GM18511 (cell line): ENCODE data around the gene SEC14L2.
"Not testable (repeated sequence)": the region's sequence is repeated elsewhere in the genome, so short reads cannot be mapped to it uniquely, and the experiment has no call there.

Experiments
- ATAC-seq: cut with Tn5 transposase; IDR thresholded peaks from one replicate; pipeline ENCODE4 v1.9.1; 2021; ENCODE audit warnings: mild to moderate bottlenecking, moderate library complexity; ENCODE audit not compliant: unreplicated experiment

Gene SEC14L2

DNA sequence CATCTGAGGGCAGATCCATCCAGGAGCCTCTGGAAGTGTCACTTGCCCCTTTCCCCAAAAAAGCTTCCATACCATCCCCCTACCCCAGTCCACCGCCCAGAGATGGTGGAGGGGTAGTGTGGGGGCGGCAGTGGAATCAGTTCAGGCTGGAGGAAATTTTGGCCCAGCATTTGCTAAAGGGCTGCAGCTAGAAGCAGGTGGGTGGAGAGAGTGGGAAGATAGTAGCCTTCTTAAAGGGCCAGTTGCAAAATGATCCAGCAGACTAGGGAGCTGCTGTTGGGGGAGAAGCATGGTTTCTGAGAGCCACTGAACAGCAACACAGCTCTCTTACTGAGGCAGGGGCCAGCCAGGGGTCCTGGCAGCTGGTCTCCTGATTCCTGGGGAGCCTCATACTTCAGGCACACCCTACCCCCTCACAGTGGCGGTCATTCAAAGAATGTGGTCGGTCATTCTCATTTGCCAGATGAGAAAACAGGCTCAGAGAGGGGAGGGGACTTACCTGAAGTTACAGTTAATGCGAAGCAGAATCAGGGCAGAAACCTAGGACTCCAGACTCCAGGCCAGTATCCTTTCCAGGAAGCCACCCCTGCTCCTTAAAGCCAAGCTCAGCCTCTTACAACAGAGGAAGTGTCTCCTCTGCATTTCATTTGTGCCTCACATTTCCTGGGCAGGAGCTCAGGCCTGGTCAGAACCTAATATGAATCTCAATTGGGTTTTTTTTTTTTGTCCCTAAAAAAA, 5.4 kb downstream of the SEC14L2 start:
- ATAC-seq = no peak

DNA sequence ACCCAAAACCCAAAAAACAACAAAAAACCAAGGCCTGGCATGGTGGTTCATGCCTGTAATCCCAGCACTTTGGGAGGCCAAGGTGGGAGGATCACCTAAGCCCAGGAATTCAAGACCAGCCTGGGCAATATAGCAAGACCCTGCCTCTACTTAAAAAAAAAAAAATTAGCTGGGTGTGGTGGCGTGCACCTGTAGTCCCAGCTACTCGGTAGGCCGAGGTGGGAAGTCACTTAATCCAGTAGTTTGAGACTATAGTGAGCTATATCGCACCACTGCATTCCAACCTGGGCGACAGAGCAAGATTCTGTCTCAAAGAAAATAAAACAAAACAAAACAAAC, 5.9 kb downstream of the SEC14L2 start:
- not testable (repeated sequence) for ATAC-seq

DNA sequence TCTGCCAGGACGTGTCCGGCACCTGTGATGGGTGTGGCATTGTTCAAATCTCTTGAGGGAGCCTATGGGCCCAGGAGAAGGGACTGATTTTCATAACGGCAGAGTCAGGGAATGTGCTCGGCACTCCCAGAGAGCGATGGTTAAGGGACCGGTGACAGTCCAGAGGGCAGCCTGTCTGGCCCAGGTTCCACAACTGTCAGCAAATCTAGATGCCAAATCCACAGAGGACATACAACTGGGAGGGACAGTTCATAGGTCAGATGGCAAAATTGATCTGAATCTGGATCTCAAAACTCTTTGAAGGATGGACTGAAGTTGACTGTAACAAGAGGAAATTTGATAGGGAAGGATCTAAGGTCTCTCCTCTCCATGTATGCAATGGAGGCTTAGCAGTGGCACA, 7.5 kb downstream of the SEC14L2 start:
- no peak for ATAC-seq

DNA sequence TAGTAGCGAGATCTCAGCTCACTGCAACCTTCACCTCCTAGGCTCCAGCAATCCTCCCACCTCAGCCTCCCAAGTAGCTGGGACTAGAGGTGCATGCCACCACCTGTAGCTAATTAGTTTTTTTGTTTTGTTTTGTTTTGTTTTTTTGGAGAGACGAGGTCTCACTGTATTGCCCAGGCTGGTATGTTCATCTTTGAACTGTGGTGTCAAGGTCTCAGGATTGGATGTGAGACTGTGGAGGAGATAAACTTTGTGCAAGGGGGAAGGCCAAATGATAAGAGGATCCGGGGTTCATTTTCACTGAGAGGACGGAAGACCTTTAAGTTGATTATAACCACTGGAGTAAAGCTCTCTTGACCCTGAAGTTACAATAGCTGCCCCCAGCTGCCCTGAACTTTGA, 8.9 kb downstream of the SEC14L2 start:
- ATAC-seq = no peak

GRCh38 chr22:30406400-30406799, 9.6 kb downstream of the SEC14L2 start:
- no peak for ATAC-seq

GRCh38 chr22:30408388-30409102, 11.7 kb downstream of the SEC14L2 start:
- ATAC-seq = no peak

- ATAC-seq = no peak
Observed at GRCh38 chr22:30411780-30412179, 15.0 kb downstream of the SEC14L2 start.

DNA sequence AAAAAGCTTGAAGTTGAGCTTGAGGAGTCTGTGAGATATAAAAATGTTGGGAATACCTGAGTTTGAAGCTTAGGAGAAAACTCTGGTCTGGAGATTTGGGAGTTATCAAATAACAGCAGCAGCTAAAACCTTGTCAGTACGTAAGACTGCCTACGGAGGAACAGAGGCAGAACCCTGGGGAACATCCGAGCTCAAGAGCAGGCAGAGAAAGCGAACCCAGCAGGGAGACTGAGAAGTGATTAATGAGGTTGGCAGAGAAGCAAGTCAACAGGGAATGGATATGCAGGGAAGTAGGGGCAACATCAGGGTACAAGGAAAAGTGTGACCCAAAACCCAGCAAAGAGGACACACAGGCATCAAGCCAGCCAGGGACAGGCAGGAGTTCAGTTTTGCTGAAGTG, 16.2 kb downstream of the SEC14L2 start:
- no peak for ATAC-seq

DNA sequence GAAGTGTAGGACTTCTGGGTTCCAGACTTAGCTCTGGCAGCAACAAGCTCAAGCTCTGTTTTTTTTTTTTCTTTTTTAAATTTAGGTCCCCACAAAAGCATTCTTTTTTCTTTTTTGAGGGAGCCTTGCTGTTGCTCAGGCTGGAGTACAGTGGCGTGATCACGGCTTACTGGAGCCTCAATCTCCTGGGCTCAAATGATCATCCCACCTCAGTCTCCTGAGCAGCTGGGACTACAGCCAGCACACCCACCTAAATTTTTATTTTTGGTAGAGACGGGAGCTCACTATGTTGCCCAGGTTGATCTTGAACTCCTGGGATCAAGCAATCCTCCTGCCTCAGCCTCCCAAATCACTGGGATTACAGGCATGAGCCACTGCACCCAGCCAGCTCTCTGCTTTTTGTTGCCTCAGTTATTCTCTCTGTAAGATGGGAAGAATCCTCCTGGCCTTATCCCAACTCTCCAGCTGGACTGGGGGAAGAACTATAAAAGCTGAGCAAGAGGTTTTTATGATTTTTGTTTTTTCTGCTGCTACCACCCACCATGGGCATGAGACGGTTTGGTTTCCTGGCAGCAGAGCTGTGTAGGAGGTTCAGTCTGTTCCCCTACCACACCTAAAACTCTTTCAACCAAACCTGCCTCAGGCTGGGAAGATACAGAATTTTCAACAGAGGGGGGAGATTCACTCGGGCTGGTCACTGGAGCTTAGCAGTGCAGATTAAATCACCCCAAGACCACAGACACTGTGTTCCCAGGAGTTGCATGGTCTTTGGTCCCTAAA, 17.1 kb downstream of the SEC14L2 start:
- ATAC-seq = no peak

DNA sequence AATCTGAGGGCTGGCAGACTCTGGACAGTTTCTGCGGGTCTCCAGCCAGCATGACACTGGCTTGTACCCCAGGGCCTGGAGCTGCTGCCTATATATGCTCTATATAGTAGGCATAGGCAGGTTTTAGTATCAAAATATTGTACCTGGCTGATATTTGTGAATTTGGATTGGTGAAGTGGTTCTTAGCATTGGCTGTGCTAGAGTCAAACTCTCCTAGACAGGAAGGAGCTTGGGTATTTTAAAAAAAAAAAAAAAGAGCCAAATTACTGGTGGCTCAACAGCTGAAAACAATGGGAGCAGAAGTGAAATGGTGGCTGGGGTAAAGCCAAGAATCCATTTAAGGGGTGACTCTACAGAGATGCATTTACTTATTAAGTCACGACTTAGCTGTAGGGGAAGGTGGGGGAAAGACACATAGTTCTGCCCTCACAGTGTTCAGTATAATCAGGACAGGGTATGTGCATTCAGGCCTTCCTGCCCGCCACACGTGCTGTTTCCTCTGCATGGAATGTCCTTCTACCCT, 17.8 kb downstream of the SEC14L2 start:
- no peak for ATAC-seq

- no peak for ATAC-seq
Observed at GRCh38 chr22:30416403-30416802, 19.6 kb downstream of the SEC14L2 start.

DNA sequence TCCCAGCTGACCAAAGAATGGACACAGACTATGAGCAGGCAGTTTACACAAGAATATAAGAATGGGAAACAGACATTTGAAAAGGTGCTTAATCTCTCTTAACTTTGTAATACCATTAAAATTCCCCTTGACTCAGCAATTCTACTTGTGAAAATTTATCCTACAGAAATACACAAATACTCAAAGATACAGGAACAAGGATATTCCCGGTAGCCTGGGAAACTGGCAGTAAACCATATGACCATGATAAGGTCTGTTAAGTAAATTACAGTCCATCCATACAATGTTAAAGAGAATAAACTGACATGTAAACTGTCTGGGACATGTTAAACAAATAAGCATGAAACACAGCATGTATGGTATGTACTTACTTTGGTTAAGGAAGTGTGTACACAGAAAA, 20.0 kb downstream of the SEC14L2 start:
- no peak for ATAC-seq

- no peak for ATAC-seq
Observed at GRCh38 chr22:30420347-30421125, 23.7 kb downstream of the SEC14L2 start.

GRCh38 chr22:30421695-30422480, 25.1 kb downstream of the SEC14L2 start:
- no peak for ATAC-seq

DNA sequence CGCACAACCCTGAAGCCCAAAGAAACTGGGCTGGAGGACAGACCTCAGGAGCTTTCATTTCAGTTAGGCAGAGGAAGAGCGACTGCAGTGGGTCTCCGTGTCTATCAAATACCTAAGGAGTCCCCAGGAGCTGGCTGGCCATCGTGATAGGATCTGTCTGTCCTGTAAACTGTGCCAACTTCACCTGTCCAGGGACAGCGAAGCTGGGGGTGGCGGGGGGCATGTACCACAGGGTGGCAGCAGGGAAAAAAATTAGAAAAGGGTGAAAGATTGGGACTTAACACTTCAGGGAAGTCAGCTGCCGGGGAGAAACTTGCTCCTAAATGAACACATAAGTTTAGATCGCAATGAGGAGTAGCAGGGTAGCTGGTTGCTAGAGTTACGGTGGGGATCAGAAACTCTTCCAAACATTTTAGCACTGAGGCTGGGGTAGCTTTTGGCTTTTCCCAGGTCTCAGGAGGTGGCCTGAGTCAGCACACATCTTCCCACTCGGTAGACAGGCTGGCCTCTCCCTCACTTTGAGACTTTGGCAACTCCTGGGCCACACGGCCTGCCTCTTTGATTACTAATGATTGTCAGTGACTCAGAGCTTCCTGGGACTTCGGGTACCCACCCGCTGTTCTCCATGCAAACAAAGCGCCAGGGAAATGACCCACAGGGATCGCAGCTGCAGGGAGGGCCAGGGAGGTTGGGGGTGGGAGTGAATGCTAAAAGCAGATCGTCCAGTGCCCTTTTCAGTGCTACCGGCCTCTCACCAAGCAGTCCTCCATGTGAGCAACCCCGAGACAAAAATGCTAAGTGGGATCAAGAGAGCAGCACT, 25.9 kb downstream of the SEC14L2 start:
- ATAC-seq = no peak

- ATAC-seq = peak; percentile 47
Observed at GRCh38 chr22:30423301-30423958, 26.6 kb downstream of the SEC14L2 start.

GRCh38 chr22:30423959-30424533, 27.2 kb downstream of the SEC14L2 start:
- ATAC-seq = peak; percentile 86
